ENCODE results near the gene KNSTRN. TPM values are rescaled to one million over a fixed set of nuclear protein-coding genes. Genes with fewer than 3 reads are reported as not detected.
A peak's percentile ranks its signal among the peaks of the same experiment; 100 is the strongest.

KNSTRN gene
- total RNA-seq, 2 experiments from 2014 or later, result 71.1 to 74.1 TPM

DNA sequence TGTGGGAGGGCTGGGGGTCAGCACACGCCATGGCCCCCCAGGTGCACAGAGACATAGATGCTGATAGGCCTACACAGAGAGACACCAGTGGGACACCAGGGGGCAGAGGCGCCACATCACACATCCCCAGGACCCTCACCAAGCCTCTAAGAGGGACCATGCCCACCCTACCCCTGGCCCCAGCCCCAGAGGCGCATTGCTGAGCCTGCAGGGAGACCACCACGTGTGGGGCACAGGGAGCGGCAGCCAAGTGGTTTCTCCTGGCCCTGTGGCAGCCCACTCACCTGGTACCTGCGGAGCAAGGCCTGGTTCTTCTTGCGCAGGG, 42.9 kb upstream of the KNSTRN start:
- Mint-ChIP-seq H3K4me1 (ENCODE audit: low read depth) (peaks cover 16% of the 10 kb centered on the region), H3K36me3 (ENCODE audit: low read depth) (no peaks in the 10 kb centered on the region), H3K27ac (no peak overlapping the region), H3K4me3 (no peak overlapping the region), H3K27me3 (ENCODE audit: low read depth) (no peaks in the 10 kb centered on the region), H3K9me3 (ENCODE audit: insufficient read depth) (no peaks in the 10 kb centered on the region)
- no peak for DNase-seq
- ChIA-PET CTCF (interaction anchor here (0.7 to 9.3 kb wide), 10 partner anchors 10 to 122 kb away, joined by 3 to 326 read pairs (median 18); partner anchors contain the start of genes INAFM2 and PLCB2), POLR2A (interaction anchor here (1.0 kb wide), 1 partner anchor 83 kb away, joined by 3 read pairs; no protein-coding TSS in a partner anchor)
- ATAC-seq, result no peak

GRCh38 chr15:40340038-40340739, 42.3 kb upstream of the KNSTRN start:
- Mint-ChIP-seq H3K4me1 (ENCODE audit: low read depth) (peaks cover 13% of the 10 kb centered on the region), H3K36me3 (ENCODE audit: low read depth) (no peaks in the 10 kb centered on the region), H3K27me3 (ENCODE audit: low read depth) (no peaks in the 10 kb centered on the region), H3K4me3 (no peak overlapping the region), H3K27ac (no peak overlapping the region), H3K9me3 (ENCODE audit: insufficient read depth) (no peaks in the 10 kb centered on the region)
- DNase-seq, result no peak
- ATAC-seq, result no peak
- POLR2A ChIA-PET, result interaction anchor here (1.0 kb wide), 1 partner anchor 82 kb away, joined by 3 read pairs; no protein-coding TSS in a partner anchor
- CTCF ChIA-PET, result interaction anchor here (1.3 to 9.3 kb wide), 8 partner anchors 13 to 123 kb away, joined by 3 to 326 read pairs (median 34); partner anchors contain the start of genes INAFM2 and PLCB2

GRCh38 chr15:40340740-40341400, 41.7 kb upstream of the KNSTRN start, which contains the start of gene CCDC9B:
CCDC9B (minus strand) TSS chr15:40340939; CDS start chr15:40340819, 120 bp downstream.
- ChIA-PET POLR2A (interaction anchor here (0.6 kb wide), 1 partner anchor 77 kb away, joined by 3 read pairs; no protein-coding TSS in a partner anchor), CTCF (interaction anchor here (1.0 to 9.3 kb wide), 10 partner anchors 11 to 123 kb away, joined by 3 to 326 read pairs (median 14); partner anchors contain the start of genes INAFM2 and PLCB2)
- peaks cover 13% of the 10 kb centered on the region for H3K4me1 Mint-ChIP-seq (ENCODE audit: low read depth)
- no peak within 1 kb of the TSS for H3K4me3 Mint-ChIP-seq
- H3K9me3 Mint-ChIP-seq (ENCODE audit: insufficient read depth), result no peaks in the 10 kb centered on the region
- no peaks in the 10 kb centered on the region for H3K36me3 Mint-ChIP-seq (ENCODE audit: low read depth)
- no peak within 1 kb of the TSS for H3K27ac Mint-ChIP-seq
- no peak for DNase-seq
- no peak for ATAC-seq
- no peaks in the 10 kb centered on the region for H3K27me3 Mint-ChIP-seq (ENCODE audit: low read depth)

DNA sequence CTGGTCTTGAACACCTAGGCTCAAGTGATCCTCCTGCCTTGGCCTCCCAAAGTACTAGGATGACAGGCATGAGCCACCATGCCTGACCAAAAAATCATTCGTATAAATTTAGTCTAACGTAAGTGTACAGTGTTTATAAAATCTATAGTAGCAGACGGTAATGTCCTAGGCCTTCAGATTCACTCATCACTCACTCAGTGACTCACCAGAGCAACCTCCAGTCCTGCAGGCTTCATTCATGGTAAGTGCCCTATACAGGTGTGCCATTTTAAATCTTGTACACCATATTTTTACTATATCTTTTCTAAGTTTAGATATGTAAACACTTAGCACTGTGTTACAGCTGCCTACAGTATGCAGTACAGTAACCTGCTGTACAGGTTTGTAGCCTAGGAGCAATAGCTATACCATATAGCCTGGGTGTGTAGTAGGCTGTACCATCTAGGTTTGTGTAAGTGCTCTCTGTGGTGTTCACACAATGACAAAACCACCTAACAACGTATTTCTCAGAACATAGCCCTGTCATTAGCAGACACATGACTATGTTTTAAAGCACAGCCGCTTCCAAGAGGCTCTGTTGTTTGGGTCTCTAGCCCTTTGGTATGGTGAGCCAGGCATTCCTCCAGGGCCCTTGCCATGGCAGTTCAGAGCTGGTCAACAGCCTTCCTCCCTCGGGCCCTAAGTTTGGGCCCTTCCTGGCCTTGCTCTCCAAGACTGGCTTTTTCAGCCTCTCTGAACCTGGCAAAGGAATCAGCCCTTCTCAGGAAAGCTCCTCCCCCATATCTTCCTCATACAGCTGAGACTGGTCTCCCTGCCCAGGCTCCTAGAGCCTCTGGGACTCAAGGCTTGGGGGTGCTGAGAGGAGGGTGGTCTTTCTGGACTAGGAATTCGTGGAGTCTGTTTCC, 39.9 kb upstream of the KNSTRN start:
- Mint-ChIP-seq H3K27ac (no peak overlapping the region), H3K4me1 (ENCODE audit: low read depth) (peaks cover 13% of the 10 kb centered on the region), H3K27me3 (ENCODE audit: low read depth) (no peaks in the 10 kb centered on the region), H3K36me3 (ENCODE audit: low read depth) (no peaks in the 10 kb centered on the region), H3K4me3 (no peak overlapping the region), H3K9me3 (ENCODE audit: insufficient read depth) (no peaks in the 10 kb centered on the region)
- DNase-seq, result no peak
- ChIA-PET CTCF (interaction anchor here (0.8 to 9.3 kb wide), 17 partner anchors 7 to 80 kb away, joined by 3 to 326 read pairs (median 15); partner anchors contain the start of genes INAFM2, IVD and PLCB2), POLR2A (no interaction called here)
- no peak for ATAC-seq

- no peaks in the 10 kb centered on the region for H3K9me3 Mint-ChIP-seq (ENCODE audit: insufficient read depth)
- ChIA-PET POLR2A (no interaction called here), CTCF (interaction anchor here (1.0 to 7.1 kb wide), 19 partner anchors 8 to 126 kb away, joined by 3 to 82 read pairs (median 9); partner anchors contain the start of genes BAHD1, DISP2, INAFM2 and IVD)
- DNase-seq, result no peak
- H3K36me3 Mint-ChIP-seq (ENCODE audit: low read depth), result no peaks in the 10 kb centered on the region
- no peaks in the 10 kb centered on the region for H3K27me3 Mint-ChIP-seq (ENCODE audit: low read depth)
- ATAC-seq, result no peak
- no peak overlapping the region for H3K27ac Mint-ChIP-seq
- peaks cover 5% of the 10 kb centered on the region for H3K4me1 Mint-ChIP-seq (ENCODE audit: low read depth)
- H3K4me3 Mint-ChIP-seq, result no peak overlapping the region
Measured at GRCh38 chr15:40343512-40343911, 39.0 kb upstream of the KNSTRN start.

DNA sequence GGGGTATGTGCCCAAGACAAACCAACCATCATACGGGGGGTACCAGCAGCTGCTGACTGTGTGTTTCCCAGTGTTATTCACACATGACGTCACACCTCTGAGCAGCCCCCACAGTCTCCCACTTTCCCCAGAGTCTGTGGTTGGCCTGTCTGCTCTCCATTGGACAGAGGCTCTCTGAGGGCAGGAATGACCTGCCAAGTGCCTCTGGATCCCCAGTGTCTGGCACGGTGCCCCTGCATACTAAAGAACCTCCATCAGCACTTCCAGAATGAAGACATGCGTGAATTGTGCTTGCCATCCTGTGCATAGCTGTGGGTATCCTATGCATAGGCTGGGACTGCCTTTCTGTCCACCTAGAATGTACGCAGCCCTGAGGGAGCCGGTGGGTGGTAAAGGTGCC, 38.3 kb upstream of the KNSTRN start:
- peak; percentile 12 for ATAC-seq
- no peaks in the 10 kb centered on the region for H3K27me3 Mint-ChIP-seq (ENCODE audit: low read depth)
- H3K36me3 Mint-ChIP-seq (ENCODE audit: low read depth), result no peaks in the 10 kb centered on the region
- ChIA-PET POLR2A (interaction anchor here (1.4 kb wide), 1 partner anchor 77 kb away, joined by 5 read pairs; no protein-coding TSS in a partner anchor), CTCF (interaction anchor here (0.7 to 7.1 kb wide), 34 partner anchors 8 to 153 kb away, joined by 3 to 82 read pairs (median 6); partner anchors contain the start of genes BAHD1, CHST14, DISP2 and INAFM2)
- H3K4me3 Mint-ChIP-seq, result no peak overlapping the region
- H3K9me3 Mint-ChIP-seq (ENCODE audit: insufficient read depth), result no peaks in the 10 kb centered on the region
- no peak overlapping the region for H3K27ac Mint-ChIP-seq
- peaks cover 5% of the 10 kb centered on the region for H3K4me1 Mint-ChIP-seq (ENCODE audit: low read depth)
- DNase-seq, result no peak

- Mint-ChIP-seq H3K9me3 (ENCODE audit: insufficient read depth) (no peaks in the 10 kb centered on the region), H3K4me1 (ENCODE audit: low read depth) (peaks cover 5% of the 10 kb centered on the region), H3K27ac (no peak overlapping the region), H3K27me3 (ENCODE audit: low read depth) (no peaks in the 10 kb centered on the region), H3K36me3 (ENCODE audit: low read depth) (no peaks in the 10 kb centered on the region), H3K4me3 (no peak overlapping the region)
- DNase-seq (peak; percentile 83), ATAC-seq (peak; percentile 85)
- ChIA-PET POLR2A (interaction anchor here (1.4 kb wide), 1 partner anchor 76 kb away, joined by 5 read pairs; no protein-coding TSS in a partner anchor), CTCF (interaction anchor here (0.7 to 7.1 kb wide), 33 partner anchors 8 to 153 kb away, joined by 3 to 82 read pairs (median 6); partner anchors contain the start of genes BAHD1, CHST14, DISP2 and INAFM2)
Measured at GRCh38 chr15:40344631-40345120, 37.8 kb upstream of the KNSTRN start.

DNA sequence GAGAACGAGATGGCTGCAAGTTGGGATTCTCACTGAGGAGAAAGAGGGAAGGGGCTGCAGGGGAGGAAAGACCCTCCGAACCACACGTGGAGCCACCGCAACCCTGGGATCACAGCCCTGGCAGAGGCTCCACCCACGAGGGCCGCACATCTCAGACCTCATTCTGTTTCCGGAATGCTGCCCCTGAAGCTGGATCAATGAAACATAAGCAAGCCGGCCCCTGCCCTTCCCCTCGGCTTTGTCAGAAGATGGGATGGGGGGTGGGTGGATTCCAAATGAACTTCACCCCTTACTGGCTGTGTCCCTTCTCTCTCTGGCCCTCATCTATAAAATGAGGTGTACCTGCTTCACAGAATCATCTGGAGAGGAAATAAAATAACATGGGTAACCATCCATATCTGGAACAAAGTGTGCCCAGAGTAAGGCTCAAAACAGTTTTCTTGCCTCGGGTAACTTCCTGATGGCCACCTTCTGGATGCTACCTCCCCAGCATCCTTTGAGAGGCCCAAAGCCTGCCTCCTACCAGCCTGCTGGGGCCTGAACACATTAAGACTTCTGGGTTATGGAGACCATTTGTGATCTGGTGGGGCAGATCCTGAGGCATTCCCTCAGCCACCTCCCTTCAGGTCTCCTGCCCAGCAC, 37.2 kb upstream of the KNSTRN start:
- Mint-ChIP-seq H3K4me3 (no peak overlapping the region), H3K4me1 (ENCODE audit: low read depth) (peaks cover 5% of the 10 kb centered on the region), H3K27ac (no peak overlapping the region), H3K27me3 (ENCODE audit: low read depth) (no peaks in the 10 kb centered on the region), H3K9me3 (ENCODE audit: insufficient read depth) (no peaks in the 10 kb centered on the region), H3K36me3 (ENCODE audit: low read depth) (no peaks in the 10 kb centered on the region)
- DNase-seq (no peak), ATAC-seq (no peak)
- CTCF ChIA-PET, result interaction anchor here (1.2 to 7.1 kb wide), 24 partner anchors 7 to 152 kb away, joined by 3 to 82 read pairs (median 7); partner anchors contain the start of genes CHST14, DISP2, INAFM2 and IVD
- POLR2A ChIA-PET, result interaction anchor here (1.4 kb wide), 1 partner anchor 76 kb away, joined by 5 read pairs; no protein-coding TSS in a partner anchor

- Mint-ChIP-seq H3K36me3 (ENCODE audit: low read depth) (no peaks in the 10 kb centered on the region), H3K4me3 (no peak overlapping the region), H3K27ac (no peak overlapping the region), H3K4me1 (ENCODE audit: low read depth) (peaks cover 5% of the 10 kb centered on the region), H3K9me3 (ENCODE audit: insufficient read depth) (no peaks in the 10 kb centered on the region), H3K27me3 (ENCODE audit: low read depth) (no peaks in the 10 kb centered on the region)
- POLR2A ChIA-PET, result no interaction called here
- DNase-seq (no peak), ATAC-seq (no peak)
- CTCF ChIA-PET, result interaction anchor here (1.1 to 7.1 kb wide), 5 partner anchors 8 to 76 kb away, joined by 3 to 82 read pairs (median 15); partner anchors contain the start of genes INAFM2 and IVD
Measured at GRCh38 chr15:40345867-40346578, 36.5 kb upstream of the KNSTRN start.
